ENCODE results near the gene ALKBH4.
"Not testable (repeated sequence)": the region's sequence is repeated elsewhere in the genome, so short reads cannot be mapped to it uniquely, and the experiment has no call there.

DNA sequence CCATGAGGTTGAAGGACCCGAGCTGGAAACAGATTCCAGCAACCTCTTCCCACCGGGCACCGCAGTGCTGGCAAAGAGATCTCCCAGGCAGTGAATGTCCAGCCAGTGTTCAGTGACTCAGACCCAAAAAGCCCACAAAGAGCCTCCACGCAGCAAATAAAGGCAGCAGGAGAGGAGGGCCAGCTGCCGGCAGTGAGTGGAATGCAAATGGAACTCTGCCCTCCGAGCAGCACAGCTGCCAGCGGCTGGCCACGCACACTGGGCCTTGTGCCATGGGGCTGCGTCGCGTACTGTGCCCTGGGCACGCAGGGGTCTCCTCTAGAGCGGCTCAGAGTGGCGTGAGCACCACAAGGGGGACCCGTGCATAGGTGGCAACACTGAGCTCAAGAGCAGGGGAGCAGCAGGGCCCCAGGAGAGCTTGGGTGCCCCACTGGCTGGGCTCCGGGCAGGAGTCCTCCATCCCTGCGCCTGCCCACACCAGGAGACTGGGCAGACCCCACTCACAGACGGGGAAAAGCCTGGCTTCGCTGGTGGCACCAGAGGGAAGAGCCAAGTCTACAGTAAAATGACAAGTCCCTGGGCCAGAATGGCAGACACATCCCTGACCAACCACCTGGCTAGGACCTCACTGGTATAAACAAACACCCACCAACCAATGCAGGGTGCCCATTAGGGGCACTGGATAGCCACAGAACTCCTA, 10.2 kb upstream of the ALKBH4 start:
- TF ChIP-seq, protein P1, sequence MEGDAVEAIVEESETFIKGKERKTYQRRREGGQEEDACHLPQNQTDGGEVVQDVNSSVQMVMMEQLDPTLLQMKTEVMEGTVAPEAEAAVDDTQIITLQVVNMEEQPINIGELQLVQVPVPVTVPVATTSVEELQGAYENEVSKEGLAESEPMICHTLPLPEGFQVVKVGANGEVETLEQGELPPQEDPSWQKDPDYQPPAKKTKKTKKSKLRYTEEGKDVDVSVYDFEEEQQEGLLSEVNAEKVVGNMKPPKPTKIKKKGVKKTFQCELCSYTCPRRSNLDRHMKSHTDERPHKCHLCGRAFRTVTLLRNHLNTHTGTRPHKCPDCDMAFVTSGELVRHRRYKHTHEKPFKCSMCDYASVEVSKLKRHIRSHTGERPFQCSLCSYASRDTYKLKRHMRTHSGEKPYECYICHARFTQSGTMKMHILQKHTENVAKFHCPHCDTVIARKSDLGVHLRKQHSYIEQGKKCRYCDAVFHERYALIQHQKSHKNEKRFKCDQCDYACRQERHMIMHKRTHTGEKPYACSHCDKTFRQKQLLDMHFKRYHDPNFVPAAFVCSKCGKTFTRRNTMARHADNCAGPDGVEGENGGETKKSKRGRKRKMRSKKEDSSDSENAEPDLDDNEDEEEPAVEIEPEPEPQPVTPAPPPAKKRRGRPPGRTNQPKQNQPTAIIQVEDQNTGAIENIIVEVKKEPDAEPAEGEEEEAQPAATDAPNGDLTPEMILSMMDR (IDR thresholded peaks at IDR 0.05), result not testable (repeated sequence)
- TF ChIP-seq POLR2A, EP300 (IDR thresholded peaks at IDR 0.05): not testable (repeated sequence)

All from ovary (tissue), 3 donors.